SU-DHL-6 (cell line): ENCODE data around the gene CHRNE.

Experiments
- EZH2phosphoT487 ChIP-seq: fragments of 200-600 bp; sonication (generic), shearing (Covaris generic); conservative IDR thresholded peaks from 2 replicates; pipeline ENCODE4 v1.6.1; 2018; ENCODE audit warnings: mild to moderate bottlenecking, antibody characterized with exemption, low read length, moderate library complexity, mixed read lengths
- TF ChIP-seq, protein P1 (sequence below): fragments of 200-600 bp; sonication (generic); IDR thresholded peaks from one replicate; pipeline ENCODE4 v1.5.1; 2017; ENCODE audit warnings: antibody characterized with exemption, mild to moderate bottlenecking, low read length, moderate library complexity; ENCODE audit not compliant: insufficient read depth, poor library complexity, severe bottlenecking

DNA sequence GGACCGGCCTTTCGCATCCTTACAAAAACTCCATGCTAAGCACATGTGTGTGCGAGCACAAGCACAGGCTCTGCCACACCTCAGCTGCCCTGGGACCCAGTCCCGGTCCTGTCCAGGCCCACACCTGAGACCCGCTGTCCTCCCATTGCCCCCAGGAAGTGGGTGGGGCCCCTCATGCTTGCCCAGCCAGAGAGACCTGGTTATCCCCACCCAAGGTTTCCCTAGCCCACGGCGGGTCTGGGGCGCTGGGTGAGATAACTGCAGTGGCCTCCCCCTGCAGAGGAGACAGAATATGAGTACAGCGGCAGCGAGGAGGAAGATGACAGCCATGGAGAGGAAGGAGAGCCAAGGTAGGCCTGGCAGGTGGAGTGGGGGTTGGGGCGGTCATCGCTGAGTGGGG lies 16.1 kb downstream of the CHRNE start:
- TF ChIP-seq, protein P1, sequence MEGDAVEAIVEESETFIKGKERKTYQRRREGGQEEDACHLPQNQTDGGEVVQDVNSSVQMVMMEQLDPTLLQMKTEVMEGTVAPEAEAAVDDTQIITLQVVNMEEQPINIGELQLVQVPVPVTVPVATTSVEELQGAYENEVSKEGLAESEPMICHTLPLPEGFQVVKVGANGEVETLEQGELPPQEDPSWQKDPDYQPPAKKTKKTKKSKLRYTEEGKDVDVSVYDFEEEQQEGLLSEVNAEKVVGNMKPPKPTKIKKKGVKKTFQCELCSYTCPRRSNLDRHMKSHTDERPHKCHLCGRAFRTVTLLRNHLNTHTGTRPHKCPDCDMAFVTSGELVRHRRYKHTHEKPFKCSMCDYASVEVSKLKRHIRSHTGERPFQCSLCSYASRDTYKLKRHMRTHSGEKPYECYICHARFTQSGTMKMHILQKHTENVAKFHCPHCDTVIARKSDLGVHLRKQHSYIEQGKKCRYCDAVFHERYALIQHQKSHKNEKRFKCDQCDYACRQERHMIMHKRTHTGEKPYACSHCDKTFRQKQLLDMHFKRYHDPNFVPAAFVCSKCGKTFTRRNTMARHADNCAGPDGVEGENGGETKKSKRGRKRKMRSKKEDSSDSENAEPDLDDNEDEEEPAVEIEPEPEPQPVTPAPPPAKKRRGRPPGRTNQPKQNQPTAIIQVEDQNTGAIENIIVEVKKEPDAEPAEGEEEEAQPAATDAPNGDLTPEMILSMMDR, result no peak
- TF ChIP-seq EZH2phosphoT487, result no peak
